Endodermal cell (in vitro differentiated cells): ENCODE measurements around the gene BAZ1A. TPM values are rescaled to one million over a fixed set of nuclear protein-coding genes. Genes with fewer than 3 reads are reported as not detected.
"Not testable (repeated sequence)": the region's sequence is repeated elsewhere in the genome, so short reads cannot be mapped to it uniquely, and the experiment has no call there.

Source experiments
- DNase-seq: peaks from one replicate; pipeline ENCODE4 v3.0.0-alpha.2; 2017
- H3K27ac ChIP-seq: 2 replicates; pipeline ENCODE4 v1.5.1; 2013; ENCODE audit warnings: mild to moderate bottlenecking, low read depth, low read length, moderate library complexity
- H3K27me3 ChIP-seq: 2 replicates; pipeline ENCODE4 v1.6.1; 2013; ENCODE audit warnings: mild to moderate bottlenecking, low read length, moderate library complexity; ENCODE audit not compliant: insufficient read depth, control insufficient read depth, poor library complexity, severe bottlenecking
- H3K36me3 ChIP-seq: 2 replicates; pipeline ENCODE4 v1.7.0; 2013; ENCODE audit warnings: mild to moderate bottlenecking, low read length, moderate library complexity; ENCODE audit not compliant: control insufficient read depth, insufficient read depth
- H3K4me1 ChIP-seq: one replicate; pipeline ENCODE4 v1.7.0; 2013; ENCODE audit warnings: low read length; ENCODE audit not compliant: control insufficient read depth, insufficient read depth
- H3K4me3 ChIP-seq: 2 replicates; pipeline ENCODE4 v1.5.1; 2013; ENCODE audit warnings: mild to moderate bottlenecking, low read length, moderate library complexity
- H3K9ac ChIP-seq: 2 replicates; pipeline ENCODE4 v1.6.1; 2013; ENCODE audit warnings: mild to moderate bottlenecking, low read length, moderate library complexity; ENCODE audit not compliant: poor library complexity, severe bottlenecking; ENCODE audit errors: extremely low read depth
- H3K9me3 ChIP-seq: 2 replicates; pipeline ENCODE4 v1.6.1; 2013; ENCODE audit warnings: mild to moderate bottlenecking, low read length, moderate library complexity; ENCODE audit not compliant: control insufficient read depth
- H3K27ac Mint-ChIP-seq: 2 replicates; pipeline ENCODE4 v1.8.0; 2020; ENCODE audit warnings: mixed read lengths
- H3K27me3 Mint-ChIP-seq: 2 replicates; pipeline ENCODE4 v1.8.0; 2021; ENCODE audit warnings: mild to moderate bottlenecking, mixed read lengths; ENCODE audit not compliant: insufficient read depth
- H3K36me3 Mint-ChIP-seq: 2 replicates; pipeline ENCODE4 v1.8.0; 2020; ENCODE audit warnings: low read depth, mixed read lengths
- H3K4me1 Mint-ChIP-seq: 2 replicates; pipeline ENCODE4 v1.8.0; 2020; ENCODE audit warnings: mixed read lengths
- H3K4me3 Mint-ChIP-seq: 2 replicates; pipeline ENCODE4 v1.8.0; 2020; ENCODE audit warnings: mild to moderate bottlenecking, moderate library complexity, mixed read lengths
- H3K9me3 Mint-ChIP-seq: 2 replicates; pipeline ENCODE4 v1.8.0; 2020; ENCODE audit warnings: mild to moderate bottlenecking, mixed read lengths
- CTCF ChIP-seq: fragments of 200-600 bp; sonication (generic); conservative IDR thresholded peaks from 2 replicates; pipeline ENCODE4 v1.5.0; 2021; ENCODE audit warnings: antibody characterized with exemption, mild to moderate bottlenecking
- WGBS, 2 experiments: methylation state at CpG; one replicate each; pipeline versions ENCODE4 v1.1.5 to v1.1.7; 2013; ENCODE audit warnings: missing lambda C conversion rate in 2 of 2, mixed read lengths in 1 of 2; ENCODE audit not compliant: insufficient coverage in 1 of 2, insufficient read length in 1 of 2; 5-methylcytosine and 5-hydroxymethylcytosine counted together
- total RNA-seq, 2 donors: library from RNA; stranded (reverse); fragmentation: NEBNext Ultra II Directional in 1 of 2; extraction: Animal tissue kit (Norgen Biotek cat#: 25700) in 1 of 2; gene quantifications; 2 replicates in 1 of 2; 3 replicates in 1 of 2; pipeline ENCODE4 v1.2.1, GENCODE V29; 2021

The BAZ1A gene
- total RNA-seq, 2 donors from 2014 or later: 22.3 to 23.3 TPM

- Histone ChIP-seq H3K9me3 (peaks cover 22% of the 10 kb centered on the region), H3K9ac (no peak overlapping the region), H3K27ac (no peak overlapping the region), H3K27me3 (no peaks in the 10 kb centered on the region), H3K4me1 (no peaks in the 10 kb centered on the region), H3K4me3 (no peak overlapping the region), H3K36me3 (peaks cover 76% of the 10 kb centered on the region)
- no peak for DNase-seq
- no peak for TF ChIP-seq CTCF
- Mint-ChIP-seq H3K36me3 (peaks cover 61% of the 10 kb centered on the region), H3K9me3 (peaks cover 11% of the 10 kb centered on the region), H3K27me3 (no peaks in the 10 kb centered on the region), H3K4me3 (no peak overlapping the region), H3K4me1 (no peaks in the 10 kb centered on the region), H3K27ac (no peak overlapping the region)
- 88 to 100% methylated on average over 1 to 3 of the region's 3 CpGs for WGBS, 2 experiments
Observed at GRCh38 chr14:34804933-34805332, 70.2 kb downstream of the BAZ1A start.

DNA sequence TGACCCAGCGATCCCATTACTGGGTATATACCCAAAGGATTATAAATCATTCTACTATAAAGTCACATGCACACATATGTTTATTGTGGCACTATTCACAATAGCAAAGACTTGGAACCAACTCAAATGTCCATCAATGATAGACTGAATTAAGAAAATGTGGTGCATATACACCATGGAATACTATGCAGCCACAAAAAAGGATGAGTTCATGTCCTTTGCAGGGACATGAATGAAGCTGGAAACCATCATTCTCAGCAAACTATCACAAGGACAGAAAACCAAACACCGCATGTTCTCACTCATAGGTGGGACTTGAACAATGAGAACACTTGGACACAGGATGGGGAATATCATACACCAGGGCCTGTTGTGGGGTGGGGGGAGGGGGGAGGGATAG, 76.3 kb downstream of the BAZ1A start:
- Histone ChIP-seq H3K9me3 (peaks cover 20% of the 10 kb centered on the region), H3K36me3 (peaks cover 84% of the 10 kb centered on the region)
- H3K4me3 Mint-ChIP-seq, H3K4me1 ChIP-seq, H3K4me1 Mint-ChIP-seq, DNase-seq, H3K27me3 ChIP-seq, H3K27ac Mint-ChIP-seq, H3K27ac ChIP-seq, H3K9ac ChIP-seq, H3K4me3 ChIP-seq, H3K27me3 Mint-ChIP-seq: not testable (repeated sequence)
- H3K36me3 Mint-ChIP-seq: peaks cover 69% of the 10 kb centered on the region
- 100% methylated on average over 2 of the region's 2 CpGs; no CpG with 5 or more reads in 1 of the 2 experiments for WGBS, 2 experiments
- H3K9me3 Mint-ChIP-seq: peaks cover 21% of the 10 kb centered on the region

GRCh38 chr14:34797747-34798583, 77.2 kb downstream of the BAZ1A start:
- peaks cover 67% of the 10 kb centered on the region for H3K36me3 Mint-ChIP-seq
- no peak overlapping the region for H3K9ac ChIP-seq

More at GRCh38 chr14:34797747-34798583, 77.2 kb downstream of the BAZ1A start:
- H3K27me3 Mint-ChIP-seq: no peaks in the 10 kb centered on the region
- no peaks in the 10 kb centered on the region for H3K27me3 ChIP-seq
- no peak overlapping the region for H3K4me3 ChIP-seq
- 96 to 97% methylated on average over 18 to 24 of the region's 24 CpGs for WGBS, 2 experiments
- H3K27ac ChIP-seq: no peak overlapping the region
- H3K36me3 ChIP-seq: peaks cover 87% of the 10 kb centered on the region
- no peak for TF ChIP-seq CTCF
- peaks cover 20% of the 10 kb centered on the region for H3K9me3 ChIP-seq
- H3K4me3 Mint-ChIP-seq: no peak overlapping the region
- no peaks in the 10 kb centered on the region for H3K4me1 ChIP-seq
- no peaks in the 10 kb centered on the region for H3K4me1 Mint-ChIP-seq
- DNase-seq: peak; percentile 54
- no peak overlapping the region for H3K27ac Mint-ChIP-seq
- peaks cover 21% of the 10 kb centered on the region for H3K9me3 Mint-ChIP-seq
